ENCODE results near the gene MRTO4.
"Not testable (repeated sequence)": the region's sequence is repeated elsewhere in the genome, so short reads cannot be mapped to it uniquely, and the experiment has no call there.

The MRTO4 gene

GRCh38 chr1:19254416-19254815 is 2.8 kb downstream of the MRTO4 start:
- H3K4me3 Mint-ChIP-seq = peak overlapping the region; percentile 20
- H3K36me3 Mint-ChIP-seq (ENCODE audit: low read depth) = peaks cover 63% of the 10 kb centered on the region
- H3K27ac Mint-ChIP-seq = peak overlapping the region; percentile 57
- H3K9me3 Mint-ChIP-seq = no peaks in the 10 kb centered on the region
- no peaks in the 10 kb centered on the region for H3K27me3 Mint-ChIP-seq
- peaks cover 60% of the 10 kb centered on the region for H3K4me1 Mint-ChIP-seq (ENCODE audit: low read depth)

DNA sequence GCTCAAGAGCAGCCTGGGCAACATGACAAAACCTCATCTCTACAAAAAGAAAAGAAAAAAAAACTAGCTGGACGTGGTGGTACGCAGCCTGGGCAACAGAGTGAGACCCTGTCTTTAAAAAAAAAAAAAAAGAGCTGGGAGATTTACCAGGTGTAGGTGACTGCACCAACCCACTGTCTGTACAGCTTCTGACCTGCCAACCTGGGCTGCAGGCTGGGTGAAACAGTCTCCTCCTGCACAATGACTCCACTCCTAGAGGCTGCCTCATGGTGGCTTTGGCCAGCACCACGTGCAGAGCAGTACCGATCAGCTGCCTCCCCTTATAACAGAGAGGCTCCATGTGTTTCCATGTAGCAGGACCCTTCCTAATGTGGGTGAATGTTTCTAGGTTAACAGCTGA is 3.7 kb downstream of the MRTO4 start:
- Mint-ChIP-seq H3K27me3 (no peaks in the 10 kb centered on the region), H3K4me3 (no peak overlapping the region), H3K36me3 (ENCODE audit: low read depth) (peaks cover 72% of the 10 kb centered on the region), H3K4me1 (ENCODE audit: low read depth) (peaks cover 53% of the 10 kb centered on the region), H3K9me3 (no peaks in the 10 kb centered on the region), H3K27ac (peak overlapping the region; percentile 57)

DNA sequence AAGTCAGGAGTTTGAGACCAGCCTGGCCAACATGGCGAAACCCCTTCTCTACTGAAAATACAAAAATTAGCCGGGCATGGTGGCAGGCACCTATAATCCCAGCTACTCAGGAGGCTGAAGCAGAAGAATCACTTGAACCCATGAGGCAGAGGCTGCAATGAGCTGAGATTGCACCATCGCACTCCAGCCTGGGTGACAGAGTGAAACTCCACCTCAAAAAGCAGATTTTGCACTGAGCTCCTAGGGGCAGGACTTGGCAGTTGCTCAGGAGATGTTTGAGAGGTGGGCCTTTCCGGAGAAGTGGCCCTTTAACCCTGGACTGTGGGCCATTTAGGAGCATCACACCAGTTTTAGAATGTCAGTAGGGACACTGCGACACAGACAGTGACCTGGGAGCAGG is 4.7 kb downstream of the MRTO4 start:
- H3K27me3 Mint-ChIP-seq, H3K9me3 Mint-ChIP-seq, H3K4me3 Mint-ChIP-seq: not testable (repeated sequence)
- H3K4me1 Mint-ChIP-seq (ENCODE audit: low read depth) = peaks cover 48% of the 10 kb centered on the region
- H3K27ac Mint-ChIP-seq = peak overlapping the region; percentile 81
- peaks cover 78% of the 10 kb centered on the region for H3K36me3 Mint-ChIP-seq (ENCODE audit: low read depth)

DNA sequence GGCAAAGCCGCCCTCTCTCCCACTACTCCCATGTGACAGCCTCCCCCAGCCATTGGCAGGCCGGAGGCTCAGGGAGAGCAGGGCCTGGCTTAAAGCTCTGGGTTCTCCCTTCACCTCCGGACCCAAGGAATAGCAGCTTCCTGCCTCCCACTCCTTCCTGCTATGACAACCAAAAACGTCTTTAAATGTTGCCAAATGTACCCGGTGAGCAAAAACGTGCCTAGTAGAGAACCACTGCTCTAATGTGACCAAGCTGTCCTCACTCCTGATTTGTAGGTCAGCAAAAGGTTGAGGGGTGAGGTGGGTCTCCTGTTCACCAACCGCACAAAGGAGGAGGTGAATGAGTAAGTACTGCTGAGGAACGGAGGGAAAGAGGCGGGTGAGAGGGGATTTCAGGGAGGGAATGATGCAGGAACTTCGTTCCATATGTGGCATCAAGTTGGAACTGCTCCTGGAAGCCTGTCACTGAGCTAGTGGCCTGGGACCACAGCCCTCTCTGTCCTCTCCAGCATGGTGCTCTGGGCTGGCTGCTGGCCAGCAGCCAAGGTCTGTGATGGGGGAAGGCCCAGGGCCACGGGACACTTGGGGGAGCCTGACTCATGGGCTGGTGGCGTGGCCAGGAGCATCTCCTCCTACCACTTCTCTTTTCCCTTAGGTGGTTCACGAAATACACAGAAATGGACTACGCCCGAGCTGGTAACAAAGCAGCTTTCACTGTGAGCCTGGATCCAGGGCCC is 5.7 kb downstream of the MRTO4 start:
- Mint-ChIP-seq H3K9me3 (no peaks in the 10 kb centered on the region), H3K27ac (peak overlapping the region; percentile 81), H3K4me1 (ENCODE audit: low read depth) (peaks cover 48% of the 10 kb centered on the region), H3K4me3 (peak overlapping the region; percentile 13), H3K36me3 (ENCODE audit: low read depth) (peaks cover 78% of the 10 kb centered on the region), H3K27me3 (no peaks in the 10 kb centered on the region)

DNA sequence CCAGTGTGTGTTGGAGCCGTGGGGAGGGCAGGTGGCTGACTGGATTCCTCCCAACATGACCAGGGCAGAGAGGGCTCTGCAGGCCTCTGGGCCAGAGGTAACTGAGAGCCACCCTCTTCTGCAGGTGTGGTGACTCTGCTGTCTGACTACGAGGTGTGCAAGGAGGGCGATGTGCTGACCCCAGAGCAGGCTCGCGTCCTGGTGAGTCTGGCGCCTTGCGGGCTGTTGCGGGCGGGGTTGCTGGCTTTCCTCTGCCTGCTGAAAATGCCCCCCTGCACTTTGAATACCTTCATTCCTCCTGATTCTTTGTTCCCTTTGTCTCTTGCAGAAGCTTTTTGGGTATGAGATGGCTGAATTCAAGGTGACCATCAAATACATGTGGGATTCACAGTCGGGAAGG is 6.7 kb downstream of the MRTO4 start:
- no peak overlapping the region for H3K4me3 Mint-ChIP-seq
- peak overlapping the region; percentile 49 for H3K27ac Mint-ChIP-seq
- H3K27me3 Mint-ChIP-seq = no peaks in the 10 kb centered on the region
- peaks cover 71% of the 10 kb centered on the region for H3K36me3 Mint-ChIP-seq (ENCODE audit: low read depth)
- peaks cover 41% of the 10 kb centered on the region for H3K4me1 Mint-ChIP-seq (ENCODE audit: low read depth)
- no peaks in the 10 kb centered on the region for H3K9me3 Mint-ChIP-seq

GRCh38 chr1:19260211-19261138 is 8.9 kb downstream of the MRTO4 start:
- no peak overlapping the region for H3K27ac Mint-ChIP-seq
- no peak overlapping the region for H3K4me3 Mint-ChIP-seq
- peaks cover 24% of the 10 kb centered on the region for H3K4me1 Mint-ChIP-seq (ENCODE audit: low read depth)
- no peaks in the 10 kb centered on the region for H3K27me3 Mint-ChIP-seq
- H3K9me3 Mint-ChIP-seq = no peaks in the 10 kb centered on the region
- H3K36me3 Mint-ChIP-seq (ENCODE audit: low read depth) = peaks cover 52% of the 10 kb centered on the region

DNA sequence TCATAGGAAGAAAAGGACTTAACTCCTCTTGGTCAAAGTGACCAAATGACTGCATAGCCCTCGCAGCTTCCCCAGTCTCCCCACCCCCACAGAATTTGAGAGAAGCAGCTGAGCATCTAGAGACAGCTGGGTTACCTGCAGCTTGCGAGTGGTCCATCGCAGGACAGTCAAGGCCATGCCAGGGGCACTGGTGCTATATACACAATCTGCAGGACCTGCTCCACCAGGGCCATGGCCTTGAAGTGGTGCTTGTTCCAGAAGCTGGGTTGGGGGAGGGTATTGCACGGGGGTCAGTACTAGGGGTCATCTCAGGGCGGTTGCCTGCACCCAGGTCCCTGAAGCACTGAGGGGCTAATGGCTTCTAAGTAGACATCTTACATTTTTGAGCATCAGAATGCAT is 10.4 kb downstream of the MRTO4 start:
- Mint-ChIP-seq H3K27me3 (no peaks in the 10 kb centered on the region), H3K9me3 (no peaks in the 10 kb centered on the region), H3K36me3 (ENCODE audit: low read depth) (peaks cover 38% of the 10 kb centered on the region), H3K4me3 (no peak overlapping the region), H3K27ac (no peak overlapping the region), H3K4me1 (ENCODE audit: low read depth) (peaks cover 11% of the 10 kb centered on the region)

DNA sequence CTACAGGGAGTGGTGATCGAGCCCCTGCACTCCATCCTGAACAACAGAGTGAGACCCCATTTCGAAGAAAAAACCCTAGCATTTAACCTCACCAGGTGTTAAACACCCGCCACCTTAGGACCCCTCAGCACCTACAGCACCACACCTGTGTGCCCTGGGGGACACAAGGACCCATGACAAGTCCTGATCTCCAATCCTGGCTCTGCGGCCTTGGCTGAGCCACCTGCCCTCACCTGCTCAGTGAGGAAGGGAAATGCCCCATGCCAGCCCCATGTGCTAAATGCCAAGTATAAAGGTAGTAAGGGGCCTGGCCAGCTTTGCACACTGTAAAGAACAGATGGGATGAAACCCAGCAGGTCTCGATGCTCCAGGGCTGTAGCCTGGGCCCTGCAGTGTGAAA is 11.1 kb downstream of the MRTO4 start:
- peaks cover 31% of the 10 kb centered on the region for H3K36me3 Mint-ChIP-seq (ENCODE audit: low read depth)
- no peak overlapping the region for H3K27ac Mint-ChIP-seq
- H3K27me3 Mint-ChIP-seq = no peaks in the 10 kb centered on the region
- peaks cover 4% of the 10 kb centered on the region for H3K4me1 Mint-ChIP-seq (ENCODE audit: low read depth)
- H3K4me3 Mint-ChIP-seq = no peak overlapping the region
- no peaks in the 10 kb centered on the region for H3K9me3 Mint-ChIP-seq

DNA sequence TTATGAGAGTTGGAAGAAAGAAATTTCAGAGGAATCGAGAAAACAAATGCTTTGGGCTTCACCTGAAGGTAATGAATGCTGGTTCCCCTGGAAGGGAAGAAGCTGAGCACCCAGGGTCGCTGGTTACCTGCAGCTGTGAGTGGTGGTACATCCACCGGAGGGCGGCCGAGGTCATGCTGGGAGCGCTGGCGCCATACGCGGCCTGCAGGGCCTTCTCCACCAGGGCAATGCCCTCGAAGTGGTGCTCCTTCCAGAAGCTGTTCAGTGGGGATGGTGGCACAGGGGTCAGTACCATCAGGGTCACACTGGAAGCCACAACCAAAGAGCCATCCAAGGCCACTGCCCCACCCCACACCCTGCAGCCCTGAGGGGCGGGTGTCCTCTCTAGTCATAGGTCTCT is 16.8 kb downstream of the MRTO4 start:
- no peak overlapping the region for H3K4me3 Mint-ChIP-seq

DNA sequence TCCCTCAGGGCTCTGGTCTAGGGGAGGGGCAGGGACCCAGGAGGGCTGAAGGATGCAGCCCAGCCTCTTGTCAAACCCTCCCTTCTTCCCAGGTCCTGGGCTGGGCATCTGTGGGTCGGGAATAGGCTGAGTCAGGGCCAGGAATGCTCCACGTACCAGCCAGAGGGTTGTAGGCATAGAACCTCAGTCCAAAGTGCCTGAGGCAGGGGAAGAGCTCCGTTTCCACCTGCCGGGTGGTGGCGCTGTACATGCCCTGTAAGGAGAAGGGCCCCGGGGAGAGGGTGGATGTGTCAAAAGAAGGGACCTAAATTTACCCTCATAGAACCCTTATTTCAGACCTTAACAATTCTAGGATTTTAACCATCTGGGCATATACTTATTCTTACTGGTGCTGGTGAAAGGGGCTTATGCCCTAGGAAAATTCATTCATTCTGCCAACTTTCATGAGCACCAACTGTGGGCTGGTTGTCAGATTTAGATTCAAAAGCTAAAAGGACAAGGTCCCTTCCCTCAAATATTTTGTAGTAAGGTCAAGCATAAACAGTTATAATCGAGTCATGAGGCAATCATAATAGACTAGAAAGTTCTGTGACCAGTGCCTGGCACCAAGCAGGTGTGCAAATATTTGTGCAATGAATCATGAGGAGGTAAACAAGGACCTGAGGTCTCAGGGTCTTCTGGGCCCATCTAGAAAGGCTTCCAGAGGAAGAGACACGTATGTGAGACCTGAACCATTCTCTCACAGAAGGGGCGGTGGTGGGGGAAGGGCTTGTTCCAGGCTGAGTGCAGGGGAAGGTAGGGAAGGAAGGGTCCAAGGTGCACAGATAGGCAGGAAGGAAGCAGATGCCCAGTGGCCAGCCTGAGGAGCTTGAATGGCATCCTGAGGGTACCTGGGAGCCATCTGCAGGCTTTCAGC is 18.1 kb downstream of the MRTO4 start:
- H3K9me3 Mint-ChIP-seq; H3K4me1 Mint-ChIP-seq (ENCODE audit: low read depth); H3K36me3 Mint-ChIP-seq (ENCODE audit: low read depth); H3K4me3 Mint-ChIP-seq; H3K27ac Mint-ChIP-seq: not testable (repeated sequence)
- peaks cover 11% of the 10 kb centered on the region for H3K27me3 Mint-ChIP-seq

More for the DNA sequence above, 16.8 kb downstream of the MRTO4 start:
- no peaks in the 10 kb centered on the region for H3K9me3 Mint-ChIP-seq
- no peak overlapping the region for H3K27ac Mint-ChIP-seq
- peaks cover 6% of the 10 kb centered on the region for H3K27me3 Mint-ChIP-seq
- no peaks in the 10 kb centered on the region for H3K4me1 Mint-ChIP-seq (ENCODE audit: low read depth)
- H3K36me3 Mint-ChIP-seq (ENCODE audit: low read depth) = peaks cover 4% of the 10 kb centered on the region

- H3K9me3 Mint-ChIP-seq; H3K27ac Mint-ChIP-seq; H3K4me1 Mint-ChIP-seq (ENCODE audit: low read depth); H3K4me3 Mint-ChIP-seq; H3K36me3 Mint-ChIP-seq (ENCODE audit: low read depth): not testable (repeated sequence)
- peaks cover 13% of the 10 kb centered on the region for H3K27me3 Mint-ChIP-seq
Observed at GRCh38 chr1:19270343-19270730, 18.7 kb downstream of the MRTO4 start.

GRCh38 chr1:19272064-19272463 is 20.5 kb downstream of the MRTO4 start:
- H3K4me1 Mint-ChIP-seq (ENCODE audit: low read depth) = no peaks in the 10 kb centered on the region
- H3K27me3 Mint-ChIP-seq = peaks cover 16% of the 10 kb centered on the region
- no peak overlapping the region for H3K4me3 Mint-ChIP-seq
- peaks cover 6% of the 10 kb centered on the region for H3K9me3 Mint-ChIP-seq
- H3K27ac Mint-ChIP-seq = no peak overlapping the region
- peaks cover 4% of the 10 kb centered on the region for H3K36me3 Mint-ChIP-seq (ENCODE audit: low read depth)

DNA sequence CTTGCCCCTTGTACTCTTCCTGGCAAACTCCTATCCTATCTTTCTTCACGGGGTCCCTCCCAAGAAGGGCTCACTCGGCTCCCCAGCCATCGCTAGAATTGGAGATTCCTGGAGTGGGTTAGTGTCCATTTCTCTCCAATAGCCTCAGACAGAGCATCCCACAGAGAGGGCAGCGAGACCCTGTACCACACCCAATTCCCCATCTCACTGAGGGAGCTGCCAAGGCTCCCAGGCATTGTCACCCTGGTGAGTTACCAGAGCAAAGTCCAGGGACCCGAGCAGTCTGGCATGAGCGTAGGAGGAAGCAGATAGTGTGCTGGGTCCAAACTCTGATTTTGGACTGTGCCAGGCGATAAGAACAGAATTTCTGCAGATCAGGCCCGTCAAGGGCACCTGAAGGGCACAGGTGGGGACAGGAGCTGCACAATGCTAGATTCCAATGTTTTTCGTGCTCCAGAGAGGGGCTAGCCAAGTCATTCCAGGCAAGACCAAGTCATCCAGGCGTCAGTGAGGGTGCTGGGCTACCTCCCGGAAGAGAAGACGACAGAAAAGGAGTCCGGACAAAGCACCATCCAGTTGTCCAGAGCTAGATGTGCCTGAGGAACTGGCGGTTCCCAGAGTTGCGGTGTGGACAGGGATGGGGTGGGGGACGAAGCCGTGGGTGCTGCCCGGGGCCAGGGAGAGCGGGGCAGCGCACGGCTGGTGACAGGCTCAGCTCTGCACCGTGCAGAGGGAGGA is 21.7 kb downstream of the MRTO4 start:
- Mint-ChIP-seq H3K27me3 (peaks cover 16% of the 10 kb centered on the region), H3K4me3 (no peak overlapping the region), H3K9me3 (peaks cover 6% of the 10 kb centered on the region), H3K36me3 (ENCODE audit: low read depth) (peaks cover 4% of the 10 kb centered on the region), H3K27ac (no peak overlapping the region), H3K4me1 (ENCODE audit: low read depth) (no peaks in the 10 kb centered on the region)

DNA sequence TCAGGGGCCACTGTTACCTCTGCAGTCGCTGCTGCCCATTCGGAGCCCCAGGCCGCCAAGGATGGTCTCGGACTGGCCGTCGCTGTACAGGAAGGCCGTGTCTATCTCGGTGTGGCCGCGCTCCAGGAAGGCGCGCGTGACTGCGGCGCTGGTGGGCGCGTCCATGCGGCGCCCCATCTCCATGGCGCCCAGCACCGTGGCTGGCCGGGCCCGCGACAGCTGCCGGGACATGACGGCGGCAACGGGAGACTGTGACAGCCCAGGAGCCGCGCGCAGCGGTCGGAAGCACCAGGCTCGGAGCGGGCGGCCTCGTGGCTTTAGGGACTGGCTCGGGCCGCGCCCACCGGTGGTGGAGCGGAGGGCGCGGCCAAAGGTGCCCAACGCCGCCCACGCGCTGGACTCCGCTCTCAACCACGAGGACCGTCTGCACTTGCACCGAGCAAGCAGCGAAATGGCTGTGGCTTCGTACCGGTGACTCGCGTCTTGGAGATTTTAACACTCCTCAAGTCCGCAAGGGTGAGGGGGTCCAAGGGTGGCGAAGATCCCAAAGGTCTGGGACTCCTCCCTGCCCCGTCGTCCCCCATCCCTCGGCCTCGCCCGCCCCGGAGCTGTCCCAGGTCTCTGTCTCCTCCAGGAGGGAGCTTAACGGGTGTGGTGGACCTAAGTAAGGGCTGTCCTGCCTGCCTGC is 22.4 kb downstream of the MRTO4 start:
- not testable (repeated sequence) for H3K4me1 Mint-ChIP-seq (ENCODE audit: low read depth); H3K4me3 Mint-ChIP-seq

More for the DNA sequence above, 22.4 kb downstream of the MRTO4 start:
- H3K9me3 Mint-ChIP-seq; H3K36me3 Mint-ChIP-seq (ENCODE audit: low read depth); H3K27ac Mint-ChIP-seq: not testable (repeated sequence)
- peaks cover 16% of the 10 kb centered on the region for H3K27me3 Mint-ChIP-seq
